GM12801 (cell line): ENCODE results near the gene TTLL6.

Experiments used
- TF ChIP-seq, protein P1 (sequence below): IDR thresholded peaks from one replicate; pipeline ENCODE4 v1.5.1; 2011; ENCODE audit warnings: control low read depth; ENCODE audit not compliant: insufficient read length; ENCODE audit errors: extremely low read depth

TTLL6 gene

DNA sequence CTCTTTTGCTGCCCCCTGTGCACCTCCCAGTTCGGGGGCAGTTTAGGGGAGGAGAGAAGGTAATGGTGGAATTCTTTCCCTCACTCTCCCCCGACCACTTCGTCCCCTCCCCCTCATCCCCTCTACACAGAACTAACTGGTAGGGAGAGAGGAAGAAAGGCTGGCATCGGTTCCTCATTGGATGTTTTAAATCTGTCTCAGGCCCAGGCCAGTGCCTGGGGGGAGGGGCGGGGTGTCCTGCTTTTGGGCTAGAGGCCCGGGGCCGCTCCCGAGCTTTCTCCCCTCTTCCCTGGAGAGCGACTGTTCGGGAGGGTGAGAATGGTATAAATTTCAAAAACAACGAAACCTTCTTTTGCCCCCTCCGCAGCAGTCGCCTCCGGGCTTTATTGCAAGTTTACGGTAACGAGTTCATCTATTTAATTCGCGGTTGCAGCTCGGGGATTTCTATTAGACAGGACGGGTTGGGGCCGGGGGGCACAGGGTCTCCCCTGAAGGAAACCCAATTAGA, 94.1 kb downstream of the TTLL6 start, which contains the start of gene PRAC2:
Gene PRAC2, plus strand, starts transcription at position 271 of the 508 bp plus-strand sequence. CDS start 1,226 bp downstream, outside the sequence.
- TF ChIP-seq, protein P1, sequence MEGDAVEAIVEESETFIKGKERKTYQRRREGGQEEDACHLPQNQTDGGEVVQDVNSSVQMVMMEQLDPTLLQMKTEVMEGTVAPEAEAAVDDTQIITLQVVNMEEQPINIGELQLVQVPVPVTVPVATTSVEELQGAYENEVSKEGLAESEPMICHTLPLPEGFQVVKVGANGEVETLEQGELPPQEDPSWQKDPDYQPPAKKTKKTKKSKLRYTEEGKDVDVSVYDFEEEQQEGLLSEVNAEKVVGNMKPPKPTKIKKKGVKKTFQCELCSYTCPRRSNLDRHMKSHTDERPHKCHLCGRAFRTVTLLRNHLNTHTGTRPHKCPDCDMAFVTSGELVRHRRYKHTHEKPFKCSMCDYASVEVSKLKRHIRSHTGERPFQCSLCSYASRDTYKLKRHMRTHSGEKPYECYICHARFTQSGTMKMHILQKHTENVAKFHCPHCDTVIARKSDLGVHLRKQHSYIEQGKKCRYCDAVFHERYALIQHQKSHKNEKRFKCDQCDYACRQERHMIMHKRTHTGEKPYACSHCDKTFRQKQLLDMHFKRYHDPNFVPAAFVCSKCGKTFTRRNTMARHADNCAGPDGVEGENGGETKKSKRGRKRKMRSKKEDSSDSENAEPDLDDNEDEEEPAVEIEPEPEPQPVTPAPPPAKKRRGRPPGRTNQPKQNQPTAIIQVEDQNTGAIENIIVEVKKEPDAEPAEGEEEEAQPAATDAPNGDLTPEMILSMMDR, result no peak

DNA sequence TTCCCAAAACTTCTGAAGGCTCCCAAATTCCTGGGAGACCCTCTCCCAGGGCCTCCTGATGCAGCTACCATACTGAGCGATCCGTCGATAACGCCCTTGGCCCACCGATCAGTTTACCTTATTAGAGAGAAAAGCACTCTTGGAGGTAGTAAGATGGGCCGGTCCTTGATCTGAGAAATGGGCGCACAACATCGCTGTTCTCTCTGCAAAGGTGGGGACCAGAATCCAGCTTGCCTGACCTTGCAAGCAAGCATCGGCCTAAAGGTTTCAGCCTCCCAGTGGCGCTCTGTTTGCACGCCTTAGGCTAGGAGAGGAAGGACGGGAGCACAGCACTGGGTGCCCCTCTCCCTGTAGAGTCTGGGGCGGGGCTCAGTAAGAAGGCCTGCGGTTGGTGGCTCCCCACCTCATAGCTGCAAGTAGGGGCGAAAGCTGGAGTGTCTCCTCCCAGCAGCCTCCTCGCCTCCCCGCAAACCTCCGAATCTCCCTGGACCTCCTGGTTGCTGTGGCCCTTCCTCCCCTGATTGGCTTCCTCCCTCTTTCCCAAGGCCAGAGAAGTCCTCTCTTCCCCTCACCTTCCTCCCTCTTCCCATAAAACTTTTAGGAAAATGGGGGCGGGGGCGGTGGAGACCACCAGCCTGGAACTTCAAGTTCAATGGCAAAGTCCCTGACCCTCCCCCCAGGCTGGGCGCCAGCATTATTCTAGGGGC, 94.7 kb downstream of the TTLL6 start, which contains the start of gene PRAC1:
Gene PRAC1, minus strand, starts transcription at position 318 of the 707 bp plus-strand sequence. Its CDS starts 126 bp downstream, at position 192.
- TF ChIP-seq, protein P1, result no peak

DNA sequence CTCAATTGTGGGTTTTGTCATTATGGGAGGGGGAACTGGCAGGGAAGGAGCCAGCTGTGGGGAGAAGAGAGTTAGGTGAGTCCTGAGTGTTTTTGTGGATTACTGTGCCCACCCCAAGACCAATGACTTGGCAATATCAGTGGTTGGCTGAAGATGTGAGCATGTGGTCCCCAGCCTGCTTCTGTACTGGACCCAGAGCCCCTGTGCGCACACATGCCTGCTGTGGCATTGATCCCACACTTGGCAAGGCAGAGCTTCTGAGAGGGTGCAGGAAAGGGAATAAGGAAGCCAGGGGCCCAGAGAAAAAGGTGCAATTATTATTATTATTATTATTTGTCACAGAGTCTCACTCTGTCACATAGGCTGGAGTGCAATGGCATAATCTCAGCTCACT, 96.0 kb downstream of the TTLL6 start:
- TF ChIP-seq, protein P1, result no peak

DNA sequence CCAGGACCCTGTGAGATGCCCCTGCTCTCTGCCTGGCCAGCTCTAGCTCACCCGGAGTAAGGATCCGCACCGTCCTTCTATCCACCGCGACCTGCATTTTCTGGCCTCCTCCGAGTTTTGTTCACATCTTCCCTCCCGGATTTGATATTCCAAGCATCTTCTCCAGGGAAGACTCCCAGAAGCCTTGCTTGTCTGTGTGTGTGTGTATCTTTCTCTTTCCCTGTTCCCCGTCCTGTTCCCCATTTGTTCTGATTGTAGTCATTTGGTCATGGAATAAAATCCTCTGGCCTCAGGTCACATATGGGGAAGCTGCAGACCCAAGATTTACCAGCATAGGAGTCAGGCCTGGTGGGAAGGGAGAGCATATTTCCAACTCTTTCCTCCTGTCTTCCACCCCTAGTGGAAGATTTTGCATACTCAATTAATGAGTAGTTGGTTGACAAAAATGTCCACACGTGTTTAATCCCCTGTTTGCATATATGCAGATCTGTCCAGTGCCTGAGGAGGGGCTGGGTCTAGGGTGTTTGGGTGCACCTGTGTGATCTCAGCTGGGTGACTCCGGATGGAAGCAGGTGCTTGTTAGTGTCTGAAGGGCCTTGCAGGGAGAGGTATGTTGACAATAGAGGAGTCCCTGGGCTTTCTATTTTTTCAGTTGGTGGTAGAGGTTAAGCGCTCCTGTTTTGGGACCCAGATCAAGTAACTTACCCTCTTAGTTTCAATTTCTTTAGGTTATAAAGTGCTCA, 96.6 kb downstream of the TTLL6 start:
- TF ChIP-seq, protein P1, result no peak

DNA sequence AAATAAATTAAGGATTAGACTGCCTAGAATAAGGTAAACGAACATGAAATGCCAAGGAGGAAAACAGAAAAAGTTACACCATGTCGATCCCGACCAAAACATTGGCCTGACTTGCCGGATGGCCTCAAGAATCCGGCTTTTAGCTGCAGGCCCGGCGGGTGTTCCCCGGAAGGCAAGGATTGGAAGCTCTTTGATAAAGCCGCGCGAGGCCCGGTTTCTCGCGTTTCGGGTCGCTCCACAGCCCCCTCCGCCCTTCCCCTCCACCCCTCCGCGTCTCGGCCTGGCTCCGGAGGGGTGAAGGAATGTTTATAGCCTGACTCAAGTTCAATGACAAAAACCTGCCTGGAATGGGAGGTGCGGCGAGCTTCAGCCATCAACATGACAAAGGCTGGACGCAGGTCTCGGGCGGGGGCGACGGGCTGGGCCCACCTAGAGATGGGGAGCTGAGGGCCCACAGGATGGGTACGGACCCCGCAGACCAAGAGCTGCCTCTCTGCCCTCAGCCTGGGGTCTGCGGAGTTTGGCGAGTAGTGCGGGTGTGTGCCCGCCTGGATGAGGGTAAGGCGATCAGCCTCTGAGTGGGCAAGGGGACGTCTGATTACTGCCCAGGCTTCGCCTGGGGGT, 97.3 kb downstream of the TTLL6 start:
- TF ChIP-seq, protein P1, result no peak

DNA sequence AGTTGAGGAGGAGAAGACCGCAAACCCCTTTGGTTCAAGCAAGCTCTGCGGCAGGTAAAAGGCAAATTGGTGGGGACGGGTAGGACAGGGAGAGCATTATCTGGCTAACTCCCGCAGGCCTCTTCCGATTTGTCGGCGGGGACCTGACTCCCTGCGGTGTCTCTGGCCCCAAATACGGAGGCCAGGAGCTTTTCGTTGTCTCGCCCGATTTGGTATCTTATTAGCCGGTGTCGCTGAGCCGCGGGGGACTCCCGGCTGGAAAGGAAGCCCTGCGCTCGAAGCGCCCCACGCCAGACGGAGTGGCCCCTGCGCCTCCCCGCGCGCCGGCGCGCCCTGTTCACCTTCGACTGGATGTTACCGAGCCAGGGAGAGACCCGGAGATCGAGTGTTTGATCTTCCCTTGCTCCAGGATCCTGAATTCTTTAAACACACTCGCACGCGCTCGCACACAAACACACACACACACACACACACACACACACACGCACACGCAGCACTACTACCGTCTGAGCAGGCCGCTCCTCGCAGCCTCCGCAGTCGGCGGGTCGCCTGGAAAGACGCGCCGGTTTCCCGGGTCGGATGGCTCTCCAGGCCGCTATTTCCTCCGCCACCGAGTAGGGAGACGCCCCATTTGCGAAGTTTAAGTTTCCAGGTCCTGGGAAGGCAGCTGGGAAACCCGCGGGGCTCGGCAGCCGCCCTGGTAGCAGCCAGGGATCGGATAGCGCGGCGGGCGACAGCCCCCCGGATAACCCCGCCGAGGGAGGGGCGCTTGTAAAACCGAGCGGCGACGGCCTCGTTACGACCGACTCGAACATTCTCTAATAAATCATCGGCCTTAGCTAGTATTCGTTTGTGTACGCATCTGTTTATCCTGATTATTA, 98.0 kb downstream of the TTLL6 start:
- TF ChIP-seq, protein P1, result no peak
